ENCODE measurements around the gene DDX1.

Gene DDX1

GRCh38 chr2:15671409-15671808 lies 79.7 kb downstream of the DDX1 start:
- Histone ChIP-seq H4K20me1 (ENCODE audit: insufficient read depth, low read length, poor library complexity, severe bottlenecking) (no peaks in the 10 kb centered on the region), H3K9me3 (ENCODE audit: insufficient read depth, low read depth, low read length) (no peaks in the 10 kb centered on the region), H3K9me2 (replicated peaks; ENCODE audit: low read depth, low read length) (no peaks in the 10 kb centered on the region), H3K4me3 (ENCODE audit: low read length, poor library complexity, severe bottlenecking) (no peak overlapping the region), H3K79me2 (ENCODE audit: insufficient read depth, low read length) (no peaks in the 10 kb centered on the region), H3K27me3 (ENCODE audit: insufficient read depth, low read length, poor library complexity, severe bottlenecking) (no peaks in the 10 kb centered on the region), H3F3A (ENCODE audit: low read depth) (no peaks in the 10 kb centered on the region), H3K9ac (ENCODE audit: low read depth, low read length, poor library complexity, severe bottlenecking) (no peak overlapping the region), H3K4me1 (ENCODE audit: insufficient read depth, low read length, poor library complexity, severe bottlenecking) (no peaks in the 10 kb centered on the region), H3K4me2 (ENCODE audit: low read depth, low read length, poor library complexity, severe bottlenecking) (no peak overlapping the region), H2AFZ (ENCODE audit: low read length) (no peak overlapping the region), H3K36me3 (ENCODE audit: insufficient read depth, low read length) (no peaks in the 10 kb centered on the region)
- no peak for TF ChIP-seq CTCF (conservative IDR thresholded peaks at IDR 0.05; ENCODE audit: low read length)
- no peak for TF ChIP-seq EZH2phosphoT487 (IDR thresholded peaks at IDR 0.05; ENCODE audit: borderline replicate concordance)

GRCh38 chr2:15671842-15672815 lies 80.5 kb downstream of the DDX1 start:
- Histone ChIP-seq H3K4me1 (ENCODE audit: insufficient read depth, low read length, poor library complexity, severe bottlenecking) (no peaks in the 10 kb centered on the region), H3K9me2 (replicated peaks; ENCODE audit: low read depth, low read length) (no peaks in the 10 kb centered on the region), H3K9ac (ENCODE audit: low read depth, low read length, poor library complexity, severe bottlenecking) (no peak overlapping the region), H3K36me3 (ENCODE audit: insufficient read depth, low read length) (no peaks in the 10 kb centered on the region), H3K27me3 (ENCODE audit: insufficient read depth, low read length, poor library complexity, severe bottlenecking) (no peaks in the 10 kb centered on the region), H3F3A (ENCODE audit: low read depth) (no peaks in the 10 kb centered on the region), H2AFZ (ENCODE audit: low read length) (no peak overlapping the region), H3K9me3 (ENCODE audit: insufficient read depth, low read depth, low read length) (no peaks in the 10 kb centered on the region), H3K4me3 (ENCODE audit: low read length, poor library complexity, severe bottlenecking) (no peak overlapping the region), H3K4me2 (ENCODE audit: low read depth, low read length, poor library complexity, severe bottlenecking) (no peak overlapping the region), H4K20me1 (ENCODE audit: insufficient read depth, low read length, poor library complexity, severe bottlenecking) (no peaks in the 10 kb centered on the region), H3K79me2 (ENCODE audit: insufficient read depth, low read length) (no peaks in the 10 kb centered on the region)
- TF ChIP-seq EZH2phosphoT487 (IDR thresholded peaks at IDR 0.05; ENCODE audit: borderline replicate concordance): no peak
- TF ChIP-seq CTCF (conservative IDR thresholded peaks at IDR 0.05; ENCODE audit: low read length): no peak

- Histone ChIP-seq H2AFZ (ENCODE audit: low read length) (no peak overlapping the region), H3K9me3 (ENCODE audit: insufficient read depth, low read depth, low read length) (no peaks in the 10 kb centered on the region), H3F3A (ENCODE audit: low read depth) (no peaks in the 10 kb centered on the region), H4K20me1 (ENCODE audit: insufficient read depth, low read length, poor library complexity, severe bottlenecking) (no peaks in the 10 kb centered on the region), H3K9ac (ENCODE audit: low read depth, low read length, poor library complexity, severe bottlenecking) (no peak overlapping the region), H3K4me1 (ENCODE audit: insufficient read depth, low read length, poor library complexity, severe bottlenecking) (no peaks in the 10 kb centered on the region), H3K36me3 (ENCODE audit: insufficient read depth, low read length) (no peaks in the 10 kb centered on the region), H3K79me2 (ENCODE audit: insufficient read depth, low read length) (no peaks in the 10 kb centered on the region), H3K4me2 (ENCODE audit: low read depth, low read length, poor library complexity, severe bottlenecking) (no peak overlapping the region), H3K27me3 (ENCODE audit: insufficient read depth, low read length, poor library complexity, severe bottlenecking) (no peaks in the 10 kb centered on the region), H3K9me2 (replicated peaks; ENCODE audit: low read depth, low read length) (no peaks in the 10 kb centered on the region), H3K4me3 (ENCODE audit: low read length, poor library complexity, severe bottlenecking) (no peak overlapping the region)
- TF ChIP-seq EZH2phosphoT487 (IDR thresholded peaks at IDR 0.05; ENCODE audit: borderline replicate concordance) (no peak), CTCF (conservative IDR thresholded peaks at IDR 0.05; ENCODE audit: low read length) (no peak)
Measured at GRCh38 chr2:15672961-15673918, 81.6 kb downstream of the DDX1 start.

All from Loucy (cell line).